H1 (cell line): ENCODE data around the gene GNG12. TPM values are rescaled to one million over a fixed set of nuclear protein-coding genes. Genes with fewer than 3 reads are reported as not detected.

Experiments used
- BCL11A ChIP-seq, 2 experiments: IDR thresholded peaks; one replicate each; pipeline ENCODE4 v1.6.1; 2011; ENCODE audit warnings: low read depth in 2 of 2, low read length in 2 of 2, mild to moderate bottlenecking in 2 of 2
- SIX5 ChIP-seq: IDR thresholded peaks from 2 replicates; pipeline ENCODE4 v1.6.1; 2011; ENCODE audit warnings: mild to moderate bottlenecking, low read depth, low read length
- SUZ12 ChIP-seq: fragments of 200-600 bp; sonication (generic); IDR thresholded peaks from 2 replicates; pipeline ENCODE4 v1.6.1; 2012; ENCODE audit warnings: mild to moderate bottlenecking, inconsistent platforms, low read length, moderate library complexity, mixed read lengths
- TAF7 ChIP-seq: optimal IDR thresholded peaks from 2 replicates; pipeline ENCODE3; 2011; ENCODE audit warnings: low read depth, mild to moderate bottlenecking, inconsistent platforms, low read length, moderate library complexity, borderline replicate concordance
- YY1 ChIP-seq: IDR thresholded peaks from 2 replicates; pipeline ENCODE4 v1.6.1; 2011; ENCODE audit warnings: low read depth, mild to moderate bottlenecking, low read length
- polyA plus RNA-seq, 7 experiments: library from polyadenylated mRNA; depleted of rRNA in 3 of 7; stranded (reverse) in 5 of 7; unstranded in 2 of 7; fragments of >200 nt in 5 of 7; fragments of 200-250 nt in 2 of 7; gene quantifications; 1 replicate in 5 of 7; 2 replicates in 1 of 7; 4 replicates in 1 of 7; pipeline versions ENCODE4 v1.2.1 to v1.2.3, GENCODE V29; 2011 to 2013; ENCODE audit warnings: missing spikeins in 2 of 7, mixed read lengths in 2 of 7
- total RNA-seq: library from RNA; stranded (reverse); fragmentation: NEBNext Ultra II Directional; extraction: Animal tissue kit (Norgen Biotek cat#: 25700); gene quantifications from 2 replicates; pipeline ENCODE4 v1.2.1, GENCODE V29; 2021
- TF ChIP-seq, protein P1 (sequence below): fragments of 300-600 bp; sonication (generic); IDR thresholded peaks from 2 replicates; pipeline ENCODE4 v1.7.1; 2012; ENCODE audit warnings: low read length, moderate library complexity, mild to moderate bottlenecking, inconsistent platforms; ENCODE audit not compliant: insufficient replicate concordance

The GNG12 gene
- total and polyA plus RNA-seq, 2 of the 8 experiments (the other 6 are each of a cell fraction or from before 2014, with no cell fraction given) = 11.4 to 35.8 TPM

DNA sequence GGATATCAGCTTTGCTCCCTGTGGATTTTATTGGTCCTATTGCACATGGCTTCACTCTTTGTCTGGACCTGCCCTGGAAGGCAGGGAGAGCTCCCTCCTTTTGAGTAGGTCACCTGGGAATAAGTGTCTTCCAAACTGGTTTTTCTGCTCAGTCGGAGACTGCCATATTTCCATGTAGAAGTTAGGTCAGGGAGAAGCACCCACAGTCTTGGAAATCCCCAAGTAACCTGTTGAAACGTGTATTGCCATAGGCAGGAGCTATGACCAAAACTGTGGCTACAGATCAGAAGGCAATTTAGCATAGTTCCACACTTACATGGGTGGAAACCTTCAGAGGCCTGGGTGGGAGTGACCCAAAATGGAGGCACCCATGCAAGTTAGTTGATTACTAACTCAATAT is 3.5 kb upstream of the GNG12 start (continued):
- TF ChIP-seq, protein P1, sequence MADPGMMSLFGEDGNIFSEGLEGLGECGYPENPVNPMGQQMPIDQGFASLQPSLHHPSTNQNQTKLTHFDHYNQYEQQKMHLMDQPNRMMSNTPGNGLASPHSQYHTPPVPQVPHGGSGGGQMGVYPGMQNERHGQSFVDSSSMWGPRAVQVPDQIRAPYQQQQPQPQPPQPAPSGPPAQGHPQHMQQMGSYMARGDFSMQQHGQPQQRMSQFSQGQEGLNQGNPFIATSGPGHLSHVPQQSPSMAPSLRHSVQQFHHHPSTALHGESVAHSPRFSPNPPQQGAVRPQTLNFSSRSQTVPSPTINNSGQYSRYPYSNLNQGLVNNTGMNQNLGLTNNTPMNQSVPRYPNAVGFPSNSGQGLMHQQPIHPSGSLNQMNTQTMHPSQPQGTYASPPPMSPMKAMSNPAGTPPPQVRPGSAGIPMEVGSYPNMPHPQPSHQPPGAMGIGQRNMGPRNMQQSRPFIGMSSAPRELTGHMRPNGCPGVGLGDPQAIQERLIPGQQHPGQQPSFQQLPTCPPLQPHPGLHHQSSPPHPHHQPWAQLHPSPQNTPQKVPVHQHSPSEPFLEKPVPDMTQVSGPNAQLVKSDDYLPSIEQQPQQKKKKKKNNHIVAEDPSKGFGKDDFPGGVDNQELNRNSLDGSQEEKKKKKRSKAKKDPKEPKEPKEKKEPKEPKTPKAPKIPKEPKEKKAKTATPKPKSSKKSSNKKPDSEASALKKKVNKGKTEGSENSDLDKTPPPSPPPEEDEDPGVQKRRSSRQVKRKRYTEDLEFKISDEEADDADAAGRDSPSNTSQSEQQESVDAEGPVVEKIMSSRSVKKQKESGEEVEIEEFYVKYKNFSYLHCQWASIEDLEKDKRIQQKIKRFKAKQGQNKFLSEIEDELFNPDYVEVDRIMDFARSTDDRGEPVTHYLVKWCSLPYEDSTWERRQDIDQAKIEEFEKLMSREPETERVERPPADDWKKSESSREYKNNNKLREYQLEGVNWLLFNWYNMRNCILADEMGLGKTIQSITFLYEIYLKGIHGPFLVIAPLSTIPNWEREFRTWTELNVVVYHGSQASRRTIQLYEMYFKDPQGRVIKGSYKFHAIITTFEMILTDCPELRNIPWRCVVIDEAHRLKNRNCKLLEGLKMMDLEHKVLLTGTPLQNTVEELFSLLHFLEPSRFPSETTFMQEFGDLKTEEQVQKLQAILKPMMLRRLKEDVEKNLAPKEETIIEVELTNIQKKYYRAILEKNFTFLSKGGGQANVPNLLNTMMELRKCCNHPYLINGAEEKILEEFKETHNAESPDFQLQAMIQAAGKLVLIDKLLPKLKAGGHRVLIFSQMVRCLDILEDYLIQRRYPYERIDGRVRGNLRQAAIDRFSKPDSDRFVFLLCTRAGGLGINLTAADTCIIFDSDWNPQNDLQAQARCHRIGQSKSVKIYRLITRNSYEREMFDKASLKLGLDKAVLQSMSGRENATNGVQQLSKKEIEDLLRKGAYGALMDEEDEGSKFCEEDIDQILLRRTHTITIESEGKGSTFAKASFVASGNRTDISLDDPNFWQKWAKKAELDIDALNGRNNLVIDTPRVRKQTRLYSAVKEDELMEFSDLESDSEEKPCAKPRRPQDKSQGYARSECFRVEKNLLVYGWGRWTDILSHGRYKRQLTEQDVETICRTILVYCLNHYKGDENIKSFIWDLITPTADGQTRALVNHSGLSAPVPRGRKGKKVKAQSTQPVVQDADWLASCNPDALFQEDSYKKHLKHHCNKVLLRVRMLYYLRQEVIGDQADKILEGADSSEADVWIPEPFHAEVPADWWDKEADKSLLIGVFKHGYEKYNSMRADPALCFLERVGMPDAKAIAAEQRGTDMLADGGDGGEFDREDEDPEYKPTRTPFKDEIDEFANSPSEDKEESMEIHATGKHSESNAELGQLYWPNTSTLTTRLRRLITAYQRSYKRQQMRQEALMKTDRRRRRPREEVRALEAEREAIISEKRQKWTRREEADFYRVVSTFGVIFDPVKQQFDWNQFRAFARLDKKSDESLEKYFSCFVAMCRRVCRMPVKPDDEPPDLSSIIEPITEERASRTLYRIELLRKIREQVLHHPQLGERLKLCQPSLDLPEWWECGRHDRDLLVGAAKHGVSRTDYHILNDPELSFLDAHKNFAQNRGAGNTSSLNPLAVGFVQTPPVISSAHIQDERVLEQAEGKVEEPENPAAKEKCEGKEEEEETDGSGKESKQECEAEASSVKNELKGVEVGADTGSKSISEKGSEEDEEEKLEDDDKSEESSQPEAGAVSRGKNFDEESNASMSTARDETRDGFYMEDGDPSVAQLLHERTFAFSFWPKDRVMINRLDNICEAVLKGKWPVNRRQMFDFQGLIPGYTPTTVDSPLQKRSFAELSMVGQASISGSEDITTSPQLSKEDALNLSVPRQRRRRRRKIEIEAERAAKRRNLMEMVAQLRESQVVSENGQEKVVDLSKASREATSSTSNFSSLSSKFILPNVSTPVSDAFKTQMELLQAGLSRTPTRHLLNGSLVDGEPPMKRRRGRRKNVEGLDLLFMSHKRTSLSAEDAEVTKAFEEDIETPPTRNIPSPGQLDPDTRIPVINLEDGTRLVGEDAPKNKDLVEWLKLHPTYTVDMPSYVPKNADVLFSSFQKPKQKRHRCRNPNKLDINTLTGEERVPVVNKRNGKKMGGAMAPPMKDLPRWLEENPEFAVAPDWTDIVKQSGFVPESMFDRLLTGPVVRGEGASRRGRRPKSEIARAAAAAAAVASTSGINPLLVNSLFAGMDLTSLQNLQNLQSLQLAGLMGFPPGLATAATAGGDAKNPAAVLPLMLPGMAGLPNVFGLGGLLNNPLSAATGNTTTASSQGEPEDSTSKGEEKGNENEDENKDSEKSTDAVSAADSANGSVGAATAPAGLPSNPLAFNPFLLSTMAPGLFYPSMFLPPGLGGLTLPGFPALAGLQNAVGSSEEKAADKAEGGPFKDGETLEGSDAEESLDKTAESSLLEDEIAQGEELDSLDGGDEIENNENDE = no peak
- TF ChIP-seq TAF7 (no peak), SUZ12 (no peak), YY1 (no peak), SIX5 (no peak), BCL11A (IDR thresholded peaks at IDR 0.05; ENCODE audit: low read depth in 2 of 2, low read length in 2 of 2) (no peak)
